Measurements from ENCODE around the gene ARHGAP4.

Gene ARHGAP4

DNA sequence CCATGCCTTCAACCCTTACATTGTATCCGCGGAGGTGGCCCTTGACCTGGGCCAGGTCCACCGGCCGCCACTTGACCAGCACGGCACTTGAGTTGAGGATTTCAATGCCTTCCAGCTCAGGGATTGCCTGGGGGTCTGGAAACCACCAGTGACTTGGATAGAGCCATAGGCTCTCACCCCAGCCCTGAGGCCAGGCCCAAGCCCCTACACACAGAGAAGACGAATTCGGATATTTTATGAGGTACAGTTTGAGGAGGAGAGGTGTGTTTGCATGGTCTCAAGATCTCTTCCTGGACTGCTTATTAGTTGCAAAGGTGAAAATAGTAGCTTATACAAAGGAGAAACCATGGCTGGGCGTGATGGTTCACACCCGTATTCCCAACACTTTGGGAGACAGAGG lies 60.4 kb downstream of the ARHGAP4 start:
- H3K9ac ChIP-seq (ENCODE audit: low read depth, low read length): no peak overlapping the region
- no peaks in the 10 kb centered on the region for H3K4me1 ChIP-seq (ENCODE audit: insufficient read depth, low read length)
- H3K36me3 ChIP-seq (ENCODE audit: insufficient read depth, low read length): peaks cover 3% of the 10 kb centered on the region; the same call in 1 of the 2 replicates
- no peaks in the 10 kb centered on the region for H3K9me3 ChIP-seq (ENCODE audit: control insufficient read depth, insufficient read depth, low read length)

DNA sequence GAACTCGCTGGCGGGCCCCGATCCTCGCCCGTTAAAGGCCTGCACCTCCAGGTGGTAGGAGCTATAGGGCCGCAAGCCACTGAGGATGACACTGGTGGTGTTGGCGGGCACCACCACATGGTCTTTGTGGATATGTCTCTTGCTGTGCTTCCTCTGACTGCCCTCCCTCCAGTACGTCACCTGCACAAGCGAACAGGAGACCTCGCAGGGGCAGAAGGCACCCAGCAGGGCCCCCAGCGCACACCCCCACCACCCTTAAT lies 60.8 kb downstream of the ARHGAP4 start:
- Histone ChIP-seq H3K9me3 (ENCODE audit: control insufficient read depth, insufficient read depth, low read length) (no peaks in the 10 kb centered on the region), H3K4me1 (ENCODE audit: insufficient read depth, low read length) (no peaks in the 10 kb centered on the region), H3K9ac (ENCODE audit: low read depth, low read length) (no peak overlapping the region), H3K36me3 (ENCODE audit: insufficient read depth, low read length) (peaks cover 3% of the 10 kb centered on the region; the same call in 1 of the 2 replicates)

DNA sequence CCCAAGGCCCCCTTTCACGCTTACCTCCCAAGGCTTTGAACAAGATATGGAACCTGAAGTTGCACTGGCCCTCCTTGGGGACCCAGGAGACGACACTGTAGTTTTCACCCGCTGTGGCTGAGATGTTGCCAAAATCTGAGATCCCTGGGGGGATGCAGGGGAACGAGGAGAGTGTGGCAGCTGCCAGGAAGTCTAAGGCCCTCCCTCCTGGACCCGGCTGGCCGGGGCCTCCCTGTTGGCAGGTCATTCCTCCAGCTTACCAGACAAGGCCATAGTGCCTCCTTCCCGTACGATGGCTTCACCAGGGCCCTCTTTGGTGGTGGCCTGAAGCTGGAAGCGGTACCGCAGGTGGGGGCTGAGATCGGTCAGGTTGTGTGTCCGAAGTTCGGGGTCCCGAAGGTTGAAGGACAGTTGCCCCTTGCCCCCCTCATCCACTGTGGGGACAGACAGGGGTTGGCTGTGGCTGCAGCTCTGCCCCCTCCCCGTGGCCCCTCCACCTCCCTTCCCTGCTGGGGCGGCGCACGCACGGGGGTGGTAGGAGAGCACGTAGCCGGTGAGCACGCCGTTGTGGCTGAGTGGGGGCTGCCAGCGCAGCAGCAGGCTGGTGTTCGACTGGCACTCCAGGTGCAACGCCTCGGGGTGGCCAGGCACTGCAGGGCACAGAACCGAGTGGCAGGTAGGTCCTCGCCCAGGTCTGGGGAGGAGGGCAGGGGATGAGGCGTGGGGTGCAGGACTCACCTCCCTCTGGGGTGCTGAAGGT lies 61.3 kb downstream of the ARHGAP4 start:
- Histone ChIP-seq H3K36me3 (ENCODE audit: insufficient read depth, low read length) (peaks cover 3% of the 10 kb centered on the region; the same call in 1 of the 2 replicates), H3K9ac (ENCODE audit: low read depth, low read length) (no peak overlapping the region), H3K9me3 (ENCODE audit: control insufficient read depth, insufficient read depth, low read length) (no peaks in the 10 kb centered on the region), H3K4me1 (ENCODE audit: insufficient read depth, low read length) (no peaks in the 10 kb centered on the region)

DNA sequence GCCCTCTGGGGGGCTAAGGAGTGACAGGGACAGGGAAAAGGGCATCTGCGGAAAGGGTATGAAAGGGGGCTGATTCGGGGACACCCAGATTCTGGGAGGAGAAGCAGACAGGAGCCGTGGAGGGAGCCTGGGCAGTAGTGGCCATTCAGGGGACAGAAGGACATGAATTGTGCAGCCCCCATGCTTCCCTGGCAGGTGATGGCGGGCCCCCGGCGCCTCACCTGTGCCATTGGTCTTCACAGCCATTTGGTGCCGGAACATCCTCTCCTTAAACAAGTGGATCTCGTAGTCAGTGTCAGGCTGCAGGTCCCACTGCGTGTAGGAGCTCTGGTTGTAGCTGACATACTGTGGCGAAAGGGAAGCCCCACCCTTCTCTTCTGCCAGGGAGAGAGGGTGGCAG lies 62.0 kb downstream of the ARHGAP4 start:
- H3K9me3 ChIP-seq (ENCODE audit: control insufficient read depth, insufficient read depth, low read length): no peaks in the 10 kb centered on the region
- peaks cover 3% of the 10 kb centered on the region; the same call in 1 of the 2 replicates for H3K36me3 ChIP-seq (ENCODE audit: insufficient read depth, low read length)
- H3K9ac ChIP-seq (ENCODE audit: low read depth, low read length): no peak overlapping the region
- no peaks in the 10 kb centered on the region for H3K4me1 ChIP-seq (ENCODE audit: insufficient read depth, low read length)

DNA sequence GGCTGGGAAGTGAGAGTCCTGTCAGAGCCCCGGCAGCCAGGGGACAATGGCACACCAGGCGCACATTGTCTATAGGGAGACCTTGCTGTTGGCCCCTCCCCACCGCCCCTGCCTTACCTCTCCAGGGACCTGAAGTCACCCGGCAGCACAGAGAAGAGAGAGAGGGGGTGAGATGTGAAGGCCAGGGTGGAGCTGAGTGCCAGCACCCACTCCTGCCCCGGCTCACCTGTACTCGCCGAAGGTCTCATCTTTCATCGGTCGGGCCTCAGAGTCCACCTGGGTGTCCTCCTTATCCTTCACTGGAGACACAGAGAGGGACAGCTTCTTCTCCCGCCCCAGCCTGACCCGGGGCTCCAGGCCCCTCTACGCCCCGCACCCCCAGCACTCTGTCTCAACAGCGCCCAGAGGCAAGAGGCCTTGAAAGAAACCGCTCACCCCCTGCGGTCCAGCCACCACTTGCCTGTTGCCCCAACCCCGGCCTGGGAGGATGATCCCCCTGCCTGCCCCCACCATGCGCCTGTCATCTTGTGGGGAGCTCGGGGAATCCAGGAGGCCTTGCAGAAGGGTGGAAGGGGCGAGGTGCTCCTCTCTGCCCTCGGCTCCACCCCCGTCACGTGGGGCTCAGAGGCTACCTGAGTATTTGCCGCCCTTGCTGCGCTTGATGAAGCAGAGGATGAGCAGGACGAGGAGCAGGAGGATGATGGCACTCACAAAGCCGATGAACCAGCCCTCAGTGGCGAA lies 62.6 kb downstream of the ARHGAP4 start:
- no peaks in the 10 kb centered on the region for H3K4me1 ChIP-seq (ENCODE audit: insufficient read depth, low read length)
- H3K9ac ChIP-seq (ENCODE audit: low read depth, low read length): no peak overlapping the region
- H3K9me3 ChIP-seq (ENCODE audit: control insufficient read depth, insufficient read depth, low read length): no peaks in the 10 kb centered on the region
- peaks cover 3% of the 10 kb centered on the region; the same call in 1 of the 2 replicates for H3K36me3 ChIP-seq (ENCODE audit: insufficient read depth, low read length)

DNA sequence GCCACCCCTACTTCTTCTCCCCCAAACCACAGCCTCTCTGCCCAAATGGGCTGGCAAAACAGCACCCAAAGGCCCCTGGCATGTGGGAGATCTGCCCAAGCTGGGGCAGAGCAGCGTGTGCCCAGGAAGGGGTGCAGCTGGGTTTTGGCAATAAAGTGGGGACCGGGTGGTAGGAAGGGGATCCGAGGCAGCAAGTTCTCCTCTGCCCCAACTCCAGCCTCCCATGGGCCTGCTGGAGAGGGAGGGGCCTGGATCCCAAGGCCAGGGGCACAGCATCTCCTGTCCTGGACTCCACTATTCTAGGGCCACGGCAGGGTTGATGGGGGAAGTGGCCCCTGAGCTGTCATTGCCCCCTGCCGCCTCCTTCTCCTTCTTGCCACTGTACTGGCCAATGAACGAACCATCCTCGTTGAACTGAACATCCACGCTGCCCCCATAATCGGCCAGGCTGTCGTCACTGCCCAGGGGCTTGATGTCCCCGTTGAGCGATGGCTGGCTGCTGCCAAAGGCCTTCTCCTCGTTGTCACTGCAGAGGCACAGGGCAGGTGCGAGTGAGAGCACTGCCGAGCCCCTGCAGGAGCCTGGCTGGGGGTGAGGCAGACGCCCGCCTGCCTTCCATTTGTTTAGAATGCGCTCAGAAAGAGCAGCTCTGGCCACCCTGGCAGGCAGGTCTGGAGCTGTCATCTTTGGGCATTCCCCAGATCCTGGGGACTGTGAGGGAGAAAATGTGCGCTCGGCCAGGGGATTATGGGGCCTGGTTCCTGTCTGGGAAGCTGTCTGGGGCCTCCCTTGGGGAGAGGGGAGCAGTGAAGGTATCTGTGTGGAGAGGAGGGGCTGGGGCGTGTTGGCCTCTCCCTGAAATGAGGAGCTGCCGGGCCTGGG lies 63.5 kb downstream of the ARHGAP4 start:
- no peaks in the 10 kb centered on the region for H3K9me3 ChIP-seq (ENCODE audit: control insufficient read depth, insufficient read depth, low read length)

DNA sequence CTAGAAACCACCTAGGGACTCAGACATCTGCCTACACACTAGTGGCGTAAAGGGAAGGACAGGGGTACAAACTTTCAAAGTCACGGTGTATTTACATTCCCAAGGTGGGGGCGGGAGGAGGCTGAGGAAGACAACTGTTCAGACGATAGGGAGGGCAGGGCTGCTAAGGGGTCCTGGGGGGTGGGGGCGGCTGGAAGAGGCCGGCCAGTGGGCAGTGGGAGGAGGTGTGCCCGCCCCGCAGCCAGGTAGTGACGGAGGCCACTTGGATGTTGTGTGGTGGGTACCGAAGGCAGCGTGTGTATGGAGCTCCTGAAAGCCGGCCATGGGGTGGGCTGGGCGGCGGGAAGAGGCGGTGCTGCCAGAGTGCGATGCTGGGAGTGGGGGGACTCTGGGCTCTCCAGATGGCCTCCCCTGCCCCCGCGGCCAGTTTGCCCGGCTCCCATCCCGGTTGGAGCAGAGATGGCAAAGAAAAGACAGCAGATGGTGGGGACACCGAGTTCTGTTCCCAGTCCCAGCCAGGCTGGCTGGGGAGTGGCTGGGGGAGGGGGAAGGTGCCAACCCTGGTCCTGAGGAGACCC lies 64.2 kb downstream of the ARHGAP4 start:
- H3K9ac ChIP-seq (ENCODE audit: low read depth, low read length): no peak overlapping the region
- no peaks in the 10 kb centered on the region; the same call in 1 of the 2 replicates for H3K36me3 ChIP-seq (ENCODE audit: insufficient read depth, low read length)

More for the DNA sequence above, 63.5 kb downstream of the ARHGAP4 start:
- Histone ChIP-seq H3K9ac (ENCODE audit: low read depth, low read length) (no peak overlapping the region), H3K4me1 (ENCODE audit: insufficient read depth, low read length) (no peaks in the 10 kb centered on the region), H3K36me3 (ENCODE audit: insufficient read depth, low read length) (no peaks in the 10 kb centered on the region; the same call in 1 of the 2 replicates)

DNA sequence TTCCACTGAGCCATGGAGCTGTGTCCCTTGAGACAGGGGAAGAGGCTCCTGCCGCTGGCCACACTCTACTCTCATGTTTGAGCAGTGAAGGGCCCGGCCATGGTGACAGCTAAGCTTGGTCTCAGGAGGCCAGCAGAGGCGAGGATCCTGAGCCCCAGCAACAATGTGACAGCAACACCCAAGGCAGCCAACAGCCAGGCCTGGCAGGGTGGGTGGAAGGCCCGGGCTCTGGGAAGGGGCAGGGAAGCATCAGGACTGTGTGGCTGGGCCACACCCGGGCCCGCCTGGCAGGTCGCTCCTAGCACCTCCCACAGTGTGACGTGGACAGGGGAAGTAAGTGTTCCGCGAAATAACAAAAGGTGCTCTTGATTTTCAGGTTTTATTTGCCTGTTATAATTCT lies 64.9 kb downstream of the ARHGAP4 start:
- no peaks in the 10 kb centered on the region; the same call in 1 of the 2 replicates for H3K36me3 ChIP-seq (ENCODE audit: insufficient read depth, low read length)
- H3K9me3 ChIP-seq (ENCODE audit: control insufficient read depth, insufficient read depth, low read length): no peaks in the 10 kb centered on the region
- H3K4me1 ChIP-seq (ENCODE audit: insufficient read depth, low read length): no peaks in the 10 kb centered on the region
- no peak overlapping the region for H3K9ac ChIP-seq (ENCODE audit: low read depth, low read length)

More for the DNA sequence above, 64.2 kb downstream of the ARHGAP4 start:
- no peaks in the 10 kb centered on the region for H3K9me3 ChIP-seq (ENCODE audit: control insufficient read depth, insufficient read depth, low read length)
- H3K4me1 ChIP-seq (ENCODE audit: insufficient read depth, low read length): no peaks in the 10 kb centered on the region

All from ES-I3 (cell line).